HG03139 (cell line): ENCODE measurements around the gene SPSB1.

ENCODE experiments used
- ATAC-seq: cut with Tn5 transposase; IDR thresholded peaks from one replicate; pipeline ENCODE4 v1.9.1; 2021; ENCODE audit not compliant: unreplicated experiment

Gene SPSB1

DNA sequence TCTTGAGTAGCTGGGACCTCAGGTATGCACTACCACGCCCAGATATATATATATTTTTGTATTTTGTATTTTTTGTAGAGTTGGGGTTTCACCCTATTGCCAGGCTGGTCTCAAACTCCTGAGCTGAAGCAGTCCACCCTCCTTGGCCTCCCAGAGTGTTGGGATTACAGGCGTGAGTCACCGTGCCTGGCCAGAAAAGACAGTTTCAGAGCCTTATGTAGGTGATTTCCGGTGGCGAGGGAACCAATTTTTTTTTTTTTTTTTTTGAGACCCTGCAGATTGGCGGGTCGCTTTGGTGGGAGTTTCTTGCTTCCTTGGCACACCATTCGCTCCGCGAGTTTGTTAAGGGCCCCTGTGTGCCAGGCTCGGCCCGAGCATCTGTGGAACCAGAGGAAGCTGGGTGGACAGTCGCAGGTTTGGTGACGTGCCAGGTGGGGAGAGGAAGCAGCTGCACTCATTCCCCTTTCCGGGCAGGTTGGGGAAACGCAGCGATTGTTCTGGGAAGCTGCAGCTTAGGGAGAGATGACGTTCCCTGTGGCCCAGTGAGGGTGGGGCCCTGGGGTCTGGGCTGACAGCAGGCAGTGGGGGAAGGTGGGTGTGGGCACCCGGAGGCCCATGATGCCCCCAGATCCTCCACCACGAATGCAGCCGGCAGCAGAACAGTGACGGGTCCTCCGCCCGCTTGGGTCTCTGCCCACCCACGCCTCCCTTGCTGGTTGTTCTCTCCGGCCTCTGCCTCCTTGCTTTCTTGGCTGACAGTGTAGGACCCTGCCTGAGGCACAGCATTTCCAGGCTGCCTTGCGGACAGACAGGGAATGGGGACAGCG is 25.1 kb downstream of the SPSB1 start:
- ATAC-seq, result no peak

DNA sequence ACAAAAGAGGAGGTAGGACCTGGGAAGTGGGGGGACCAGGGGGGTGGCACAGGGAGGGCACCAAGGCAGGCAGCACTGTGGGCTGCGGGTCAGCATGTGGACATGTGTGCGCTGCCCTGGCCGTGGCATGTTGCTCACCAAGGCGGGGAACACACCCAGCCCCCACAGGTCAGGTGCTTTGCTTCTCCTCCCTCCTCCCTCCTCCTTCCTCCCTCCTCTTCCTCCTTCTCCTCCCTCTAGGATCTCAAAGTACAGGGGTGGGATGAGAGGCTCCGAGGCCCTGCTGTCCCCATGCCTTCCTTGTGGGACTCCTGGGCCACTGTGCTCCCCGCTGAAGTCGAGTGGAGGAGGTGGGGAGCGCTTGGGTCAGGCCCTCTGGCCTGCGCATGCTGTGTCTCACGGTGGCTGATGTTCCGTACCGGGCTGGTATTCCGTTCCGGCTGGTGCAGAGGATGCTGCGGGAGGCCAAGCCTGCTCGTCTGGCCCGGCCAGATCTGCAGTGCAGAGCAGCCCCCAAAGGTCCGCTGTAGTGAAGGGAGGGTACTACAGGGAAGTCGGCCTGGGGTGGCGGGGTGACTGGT is 26.6 kb downstream of the SPSB1 start:
- ATAC-seq, result no peak

DNA sequence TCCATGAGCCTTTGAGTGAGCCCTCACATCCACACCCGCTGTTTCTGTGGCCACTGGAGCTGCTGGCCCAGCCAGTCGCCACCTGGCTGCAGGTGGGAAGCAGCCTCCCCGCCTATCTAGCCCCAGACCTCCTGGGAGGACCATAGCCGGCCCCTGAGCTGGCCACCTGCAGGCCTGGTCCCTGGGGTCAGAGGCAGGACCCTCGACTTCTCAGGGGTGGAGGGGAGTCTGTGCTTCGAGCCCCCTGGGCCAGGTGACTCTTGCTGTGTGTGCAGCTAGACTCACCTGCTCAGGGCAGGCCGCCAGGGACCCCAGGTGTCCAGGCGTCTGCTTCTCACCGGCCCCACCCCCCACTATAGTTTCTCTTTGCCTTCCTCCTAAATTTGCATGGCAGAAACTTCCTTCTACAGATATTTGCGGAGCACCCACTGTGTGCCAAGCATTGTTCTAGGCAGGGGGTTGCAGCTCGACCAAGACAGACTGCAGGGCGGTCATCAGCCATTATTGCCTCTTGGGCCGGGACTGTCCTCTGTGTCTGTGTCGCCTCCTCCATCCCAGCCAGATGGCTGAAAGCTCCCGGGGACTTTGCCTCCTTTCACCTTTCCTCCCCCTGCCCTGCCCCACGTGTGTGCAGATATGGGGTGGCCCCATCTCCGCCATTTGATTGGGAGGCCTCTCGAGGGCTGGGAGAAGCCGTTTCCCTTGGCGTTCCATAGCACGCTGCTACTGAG is 27.3 kb downstream of the SPSB1 start:
- ATAC-seq, result no peak

DNA sequence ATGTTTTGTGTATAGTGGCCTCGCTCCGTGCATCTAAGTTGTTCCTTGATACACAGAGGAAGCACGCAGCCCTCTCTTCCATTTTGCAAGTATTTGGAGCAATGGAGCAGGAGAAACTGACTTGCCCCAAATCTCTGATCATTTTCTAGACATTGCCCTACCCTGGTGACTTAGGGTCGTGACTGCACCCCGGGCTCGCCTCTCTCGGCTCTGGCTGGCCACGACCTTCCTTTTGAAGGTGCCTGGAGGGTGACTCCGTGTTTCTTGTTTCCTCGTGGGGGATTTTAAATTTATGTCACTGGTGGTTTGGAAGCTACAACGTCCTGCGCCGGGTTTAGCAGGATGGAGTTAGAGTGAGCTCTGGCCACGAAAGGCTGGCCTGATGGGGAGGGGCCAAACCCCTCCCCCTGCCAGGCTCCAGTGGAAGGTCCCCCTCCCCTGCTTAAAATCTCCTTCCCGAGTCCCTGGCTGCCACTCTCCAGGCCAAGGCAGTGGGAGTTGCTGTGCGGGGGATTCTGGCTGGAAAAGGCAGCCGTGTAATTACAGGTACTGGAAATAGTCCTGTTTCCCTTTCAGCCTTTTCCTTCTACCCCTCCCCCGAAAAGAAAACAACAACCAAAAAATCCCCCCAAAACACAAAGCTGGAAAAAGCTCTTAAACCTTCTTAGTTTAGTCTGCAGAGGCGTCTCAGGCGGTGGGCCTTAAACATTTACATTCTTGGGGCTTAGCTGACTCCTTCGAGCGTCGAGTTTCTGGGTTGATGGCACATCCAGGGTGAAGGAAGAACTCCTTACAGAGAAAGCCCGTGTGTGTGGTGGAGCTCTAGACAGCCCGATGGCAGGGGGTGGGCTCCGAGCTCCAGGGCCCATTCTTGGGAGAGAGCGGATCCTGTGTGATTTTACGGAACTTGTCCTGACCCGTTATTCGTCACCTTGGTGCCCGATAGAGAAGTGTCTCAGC is 28.1 kb downstream of the SPSB1 start:
- no peak for ATAC-seq

DNA sequence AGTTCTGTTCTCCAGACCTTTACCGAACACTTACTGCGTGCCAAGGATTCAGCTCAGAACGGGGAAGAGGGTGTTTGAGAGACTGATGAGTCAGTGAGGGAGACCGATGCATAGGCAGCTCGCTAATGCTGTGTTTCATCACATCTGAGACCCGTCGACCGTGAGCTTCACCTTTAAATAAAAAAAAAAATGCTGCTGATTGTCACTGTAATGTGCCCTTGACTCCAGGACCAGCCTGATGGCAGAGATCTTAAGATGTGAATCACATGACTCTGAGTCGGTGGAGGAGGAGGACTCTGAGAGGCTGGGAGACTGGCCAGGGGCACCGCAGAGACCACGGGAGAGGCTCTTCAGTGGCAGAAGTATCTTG is 28.8 kb downstream of the SPSB1 start:
- ATAC-seq, result no peak

DNA sequence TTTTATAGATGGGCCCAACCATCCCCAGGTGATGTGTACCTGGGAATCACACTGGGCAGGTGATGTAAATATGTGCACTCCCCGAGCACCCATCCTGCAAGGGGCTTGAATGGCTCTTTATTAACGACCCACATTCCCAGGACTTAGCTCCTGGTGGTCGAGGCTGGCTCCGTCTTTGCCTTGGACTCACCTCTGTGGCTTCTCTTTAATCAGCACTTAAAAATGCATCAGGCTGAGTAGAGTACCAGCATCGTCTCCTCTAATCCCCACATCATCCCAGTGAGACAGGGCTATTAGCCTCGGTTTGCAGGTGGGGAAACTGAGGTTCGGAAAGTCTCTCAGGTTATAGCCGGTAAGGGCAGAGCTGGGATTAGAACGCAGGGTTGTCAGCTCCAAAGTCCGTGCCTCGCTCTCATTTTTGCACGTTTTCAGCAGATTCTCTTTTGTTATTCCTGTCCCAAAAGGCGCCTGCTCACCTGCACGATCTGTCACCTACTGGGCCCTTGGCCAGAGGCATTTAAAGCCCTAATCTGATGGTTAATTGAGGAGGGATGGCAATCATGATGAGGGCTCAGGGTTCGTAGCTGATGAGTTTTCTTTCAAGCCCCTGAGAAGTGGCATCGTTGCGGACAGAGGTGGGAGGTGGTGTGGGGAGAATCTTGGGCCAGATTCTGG is 29.4 kb downstream of the SPSB1 start:
- ATAC-seq, result no peak

DNA sequence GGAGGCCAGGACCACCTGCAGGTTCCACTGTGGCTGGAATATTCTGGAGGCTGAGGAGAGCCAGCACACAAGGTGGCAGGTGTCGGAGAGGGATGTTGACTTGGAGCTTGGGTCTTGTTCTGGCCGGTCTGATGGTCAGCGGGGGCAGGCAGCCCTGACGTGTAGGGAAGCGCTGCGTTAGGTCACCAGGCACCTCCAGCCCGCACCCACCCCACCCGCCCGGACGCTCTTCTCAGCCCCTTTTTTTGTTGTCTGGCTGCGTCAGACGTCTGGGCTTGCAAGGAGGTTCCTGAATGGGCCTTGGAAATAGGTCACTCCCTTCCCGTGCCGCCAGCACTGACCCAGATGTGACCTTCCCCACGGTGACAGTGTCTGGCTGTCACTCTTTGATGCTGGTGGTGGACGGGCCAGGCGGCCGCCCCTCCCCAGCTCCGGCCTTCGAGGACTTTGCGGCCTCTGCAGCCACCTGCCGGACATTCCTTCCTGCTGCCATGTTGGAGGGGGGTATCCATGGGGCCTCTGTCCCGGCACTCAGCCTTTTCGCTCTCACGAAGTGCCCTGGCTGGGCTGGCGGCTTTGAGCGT is 30.1 kb downstream of the SPSB1 start:
- no peak for ATAC-seq

DNA sequence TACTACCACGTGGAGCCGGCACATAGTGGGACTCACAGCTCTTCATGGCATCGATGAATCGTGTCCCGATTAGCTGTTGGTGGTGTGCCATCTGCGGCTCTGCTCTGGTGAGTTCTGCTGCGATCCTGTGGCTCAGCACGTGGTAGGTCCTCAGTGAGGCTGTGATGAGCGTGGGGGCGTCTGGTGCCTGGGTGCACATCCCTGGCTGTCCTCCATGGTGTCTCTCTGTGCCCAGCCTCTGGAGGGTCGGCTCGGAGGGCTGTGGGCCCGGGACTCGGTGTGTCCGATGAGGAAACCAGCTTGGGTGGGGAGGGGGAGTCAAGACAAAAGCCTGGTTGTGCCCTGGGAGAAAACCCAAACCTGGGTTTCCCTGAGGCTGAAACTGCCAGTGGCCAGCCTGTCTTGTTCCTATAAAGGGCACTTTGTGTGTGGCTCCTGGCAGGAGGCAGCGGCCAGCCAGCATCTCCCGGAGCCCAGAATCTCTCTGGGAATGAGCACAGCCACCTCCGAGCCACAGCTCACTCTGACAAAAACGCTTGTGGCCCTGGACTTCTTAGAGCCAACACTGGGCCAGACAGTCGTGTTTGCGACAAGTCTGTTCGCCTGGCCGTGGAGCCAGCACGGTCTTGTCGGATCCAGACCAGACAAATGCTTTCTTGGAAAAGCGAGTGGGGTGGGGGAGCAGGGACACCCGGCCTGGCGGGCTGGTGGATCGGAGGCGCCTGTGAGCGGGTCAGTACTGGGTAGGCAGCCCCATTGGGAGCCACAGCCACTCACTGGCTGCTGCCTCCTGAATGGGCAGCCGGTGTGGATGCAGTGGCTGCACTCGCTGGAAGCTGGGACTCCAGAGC is 31.8 kb downstream of the SPSB1 start:
- no peak for ATAC-seq

DNA sequence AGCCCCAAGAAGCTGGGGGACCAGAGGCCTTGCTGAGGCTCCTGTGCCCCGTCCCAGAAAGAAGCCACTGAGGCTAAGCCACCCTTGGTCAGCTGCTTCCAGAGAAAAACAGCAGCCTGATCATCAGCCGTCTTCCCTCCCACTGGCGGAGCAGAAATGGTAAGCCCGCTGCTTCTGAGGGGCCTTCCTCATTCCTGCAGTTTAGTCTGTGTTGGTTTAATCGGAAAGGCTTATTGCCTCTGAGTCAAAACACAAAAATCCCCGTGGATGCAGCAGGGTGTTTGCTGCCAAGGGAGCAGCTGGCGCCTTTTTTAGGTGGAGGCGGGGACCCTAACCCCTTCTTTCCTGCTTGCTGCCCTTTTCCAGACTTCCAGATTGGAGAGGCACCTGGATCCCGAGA is 33.9 kb downstream of the SPSB1 start:
- ATAC-seq, result no peak

DNA sequence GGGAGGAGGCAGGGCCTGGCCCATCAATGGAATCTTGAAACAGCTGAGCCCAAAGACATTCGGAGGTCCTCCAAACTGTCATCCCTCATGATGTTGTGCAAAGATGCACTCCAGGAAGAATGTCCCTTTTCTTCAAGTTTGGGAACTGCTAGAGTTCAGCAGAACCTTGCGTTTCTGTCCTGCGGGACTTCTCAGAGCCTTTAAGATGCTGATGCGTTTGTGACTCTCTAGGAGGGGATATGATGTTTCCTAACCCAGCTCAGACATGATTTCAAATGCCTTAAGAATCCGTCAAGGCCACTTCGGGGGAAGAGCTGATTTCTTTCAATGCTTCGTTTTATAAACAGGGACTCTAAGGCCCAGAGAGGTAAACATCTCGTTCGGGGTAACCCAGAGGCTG is 35.5 kb downstream of the SPSB1 start:
- ATAC-seq, result no peak

DNA sequence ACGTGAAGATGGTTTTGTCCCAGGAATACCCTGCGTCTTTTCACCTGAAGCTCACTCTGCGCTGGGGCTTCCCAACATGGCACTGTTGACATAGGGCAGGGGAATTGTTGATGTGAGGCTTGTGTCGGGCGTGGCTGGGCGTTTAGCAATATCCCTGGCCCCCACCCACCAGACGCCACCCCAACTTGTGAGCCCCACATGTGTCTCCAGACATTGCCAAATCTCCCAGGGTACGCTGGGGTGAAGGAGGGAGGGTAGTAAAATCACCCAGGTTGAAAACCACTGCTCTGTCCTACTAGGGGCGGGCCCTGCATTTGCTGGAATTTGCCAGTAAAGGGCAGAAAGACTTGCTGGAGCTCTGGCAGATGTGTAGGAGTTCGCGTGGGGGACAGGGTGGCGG is 36.0 kb downstream of the SPSB1 start:
- ATAC-seq, result no peak

DNA sequence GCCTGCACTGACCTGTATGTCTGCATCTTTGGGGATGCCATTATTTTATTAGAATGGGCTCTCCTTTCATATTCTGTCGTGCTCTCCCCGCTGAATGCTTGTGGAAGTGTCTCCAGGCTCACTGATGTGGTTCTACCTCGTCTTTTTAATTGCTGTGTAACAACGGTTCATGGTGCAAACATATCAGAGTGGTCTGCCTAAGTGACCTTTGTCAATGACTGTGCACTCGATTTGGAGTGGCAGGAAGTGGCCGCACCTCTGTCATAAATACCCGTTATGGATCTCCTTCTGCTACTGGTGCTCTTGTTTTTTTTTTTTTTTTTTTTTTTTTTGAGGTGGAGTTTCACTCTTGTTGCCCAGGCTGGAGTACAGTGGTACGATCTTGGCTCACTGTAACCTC is 38.3 kb downstream of the SPSB1 start:
- no peak for ATAC-seq

DNA sequence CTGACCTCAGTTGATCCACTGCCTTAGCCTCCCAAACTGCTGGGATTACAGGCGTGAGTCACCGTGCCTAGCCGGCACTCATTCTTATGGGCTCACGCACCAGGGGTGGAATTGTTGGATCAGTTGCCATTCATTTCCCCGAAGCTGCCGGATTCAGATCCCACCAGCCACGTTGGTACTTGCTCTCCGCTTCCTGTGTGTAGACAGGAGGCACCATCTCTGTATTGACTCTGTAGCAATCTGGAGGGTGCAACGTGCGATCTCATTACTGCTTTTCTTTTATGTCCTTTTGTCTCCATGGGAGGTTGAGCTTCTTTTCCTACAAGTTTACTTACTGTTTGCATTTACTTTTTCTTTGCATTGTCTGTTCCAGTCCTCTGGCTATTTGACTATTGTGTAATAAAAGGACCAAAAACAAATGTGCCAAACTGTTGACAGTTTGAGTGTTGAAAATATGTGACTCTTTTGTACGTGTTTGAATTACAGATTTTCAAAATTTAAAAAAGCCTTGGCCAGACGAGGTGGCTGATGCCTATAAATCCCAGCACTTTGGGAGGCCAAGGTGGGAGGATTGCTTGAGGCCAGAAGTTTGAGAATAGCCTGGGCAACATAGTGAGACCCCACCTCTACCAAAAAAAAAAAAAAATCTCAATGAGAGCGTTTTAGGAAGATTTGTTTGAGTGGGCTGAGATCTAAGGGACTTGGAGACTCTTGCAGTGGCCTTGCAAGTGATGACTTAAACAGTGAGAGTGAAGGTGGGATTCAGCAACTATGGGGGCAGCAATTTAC is 39.1 kb downstream of the SPSB1 start:
- ATAC-seq, result no peak

DNA sequence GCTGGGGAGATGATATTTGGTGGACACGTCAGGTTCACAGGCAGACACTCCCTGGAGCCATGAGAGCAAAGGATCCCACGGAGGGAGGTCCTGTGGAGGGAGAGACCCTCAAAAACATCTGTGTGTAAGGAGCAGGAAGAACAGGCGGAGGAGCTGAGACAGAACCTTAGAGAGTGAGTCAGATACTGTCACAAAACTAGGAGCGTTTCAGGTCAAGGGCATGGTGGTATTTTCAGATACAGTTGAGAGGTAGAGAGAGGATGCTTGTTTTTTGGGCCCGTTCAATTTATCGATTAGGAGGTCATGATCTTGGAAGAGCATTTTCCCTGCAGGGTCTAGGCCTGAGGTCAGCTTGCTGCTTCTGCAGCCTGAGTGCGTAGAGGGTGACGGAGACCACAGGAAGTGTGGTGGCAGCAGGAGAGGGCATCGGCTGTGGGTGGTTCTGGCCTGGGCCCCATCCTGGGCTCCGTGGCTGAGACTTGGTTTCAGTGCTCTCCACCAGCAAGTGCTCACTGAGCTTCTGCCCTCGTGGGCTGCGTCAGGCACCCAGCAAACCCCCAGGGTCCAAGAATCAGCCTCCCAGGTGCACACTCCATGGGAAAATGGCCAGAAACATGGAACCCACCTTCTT is 39.9 kb downstream of the SPSB1 start:
- no peak for ATAC-seq

DNA sequence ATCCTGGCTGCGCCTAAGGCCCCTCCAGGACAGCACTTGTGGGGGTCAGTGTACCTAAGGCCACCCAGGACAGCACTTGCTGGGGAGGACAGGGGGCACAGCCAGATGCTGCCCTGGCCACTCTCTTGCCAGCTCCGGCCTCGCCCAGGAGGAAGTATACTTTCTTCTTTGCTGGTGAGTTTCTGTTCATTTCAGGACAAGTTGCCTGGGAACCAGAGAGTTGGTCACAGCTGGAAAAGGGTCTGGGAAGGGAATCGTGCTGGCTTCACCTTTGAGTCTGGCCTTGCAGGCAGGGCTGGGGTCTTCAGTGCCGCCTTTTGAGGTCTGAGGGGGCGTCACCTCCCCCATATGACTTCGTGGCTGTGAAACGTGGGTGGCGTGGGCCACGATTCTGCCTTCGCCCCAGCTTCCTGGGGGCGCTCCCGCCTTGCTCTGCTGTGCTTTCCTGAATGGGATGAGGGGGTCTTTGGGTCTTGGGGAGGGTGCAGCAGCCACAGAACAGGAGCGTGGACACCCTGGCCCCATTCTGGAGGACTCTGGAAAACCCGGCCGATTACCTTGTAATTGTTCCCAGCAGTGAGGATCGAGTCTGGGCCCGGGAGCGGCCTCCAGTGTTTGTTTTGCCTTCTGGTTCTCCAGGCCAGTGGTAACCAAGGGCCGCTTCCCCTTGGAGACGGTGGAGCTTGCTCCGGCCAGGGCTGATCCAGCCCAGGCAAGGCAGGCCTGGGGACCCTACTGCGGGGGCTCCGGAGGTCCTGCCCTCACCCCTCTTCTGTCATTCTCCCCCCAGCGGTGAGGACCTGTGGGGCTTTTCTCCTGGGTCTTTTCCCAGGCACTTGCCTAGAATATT is 45.9 kb downstream of the SPSB1 start:
- no peak for ATAC-seq

DNA sequence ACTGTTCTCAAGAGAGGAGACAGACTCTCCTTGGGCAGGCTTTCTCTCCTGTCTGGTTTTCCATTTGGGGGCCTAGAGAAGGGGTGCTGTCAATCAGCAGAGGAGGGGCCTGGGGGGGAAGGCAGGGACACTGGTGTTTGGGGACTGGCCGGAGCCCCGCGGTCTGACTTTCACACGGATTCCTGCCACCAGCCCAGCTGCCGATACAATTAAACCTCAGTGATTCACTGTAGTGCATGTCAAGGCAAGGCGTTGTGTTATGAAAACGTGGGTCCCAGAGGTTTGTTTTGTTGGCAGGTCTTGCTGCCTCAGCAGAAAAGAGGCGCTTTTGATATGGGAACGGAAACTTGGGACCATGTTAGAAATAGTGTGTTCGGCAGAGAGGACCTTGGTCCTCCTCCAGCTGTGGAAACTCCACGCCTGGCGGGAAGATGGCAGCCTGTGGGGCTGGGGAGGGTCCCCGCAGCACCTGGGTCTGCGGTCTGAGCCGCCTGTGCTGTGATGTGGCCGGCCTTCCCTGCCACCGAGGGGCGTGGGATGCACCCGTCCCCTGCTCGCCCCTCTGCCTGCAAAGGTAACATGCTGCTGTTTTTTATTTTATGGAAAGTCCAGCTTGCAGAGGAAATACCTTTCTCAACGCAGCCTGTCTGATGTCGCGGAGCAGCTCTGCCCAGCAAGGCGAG is 47.6 kb downstream of the SPSB1 start:
- no peak for ATAC-seq

DNA sequence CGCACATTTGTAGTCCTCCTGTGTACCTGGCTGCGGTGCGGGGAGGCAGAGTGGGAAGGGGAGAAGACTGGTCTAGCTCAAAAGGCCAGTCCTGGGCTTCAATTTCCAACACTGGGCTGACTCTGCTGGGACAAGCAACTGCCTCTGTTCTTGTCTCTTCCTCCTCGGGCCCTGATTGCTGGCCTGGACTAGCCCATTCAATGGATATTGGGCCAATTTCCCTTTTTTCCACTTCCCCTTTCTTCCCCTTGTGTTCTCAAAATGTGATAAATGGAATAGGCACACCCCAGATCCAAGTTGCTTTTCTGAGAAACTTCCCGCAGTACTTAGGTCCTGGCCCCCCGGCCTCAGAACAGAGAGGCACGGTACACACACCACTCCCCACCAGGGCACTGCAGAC is 48.2 kb downstream of the SPSB1 start:
- no peak for ATAC-seq
